ENCODE data around the gene SLC25A26. TPM values are rescaled to one million over a fixed set of nuclear protein-coding genes. Genes with fewer than 3 reads are reported as not detected.

SLC25A26 gene
- total RNA-seq, 1 donor from 2014 or later: 23.2 TPM

DNA sequence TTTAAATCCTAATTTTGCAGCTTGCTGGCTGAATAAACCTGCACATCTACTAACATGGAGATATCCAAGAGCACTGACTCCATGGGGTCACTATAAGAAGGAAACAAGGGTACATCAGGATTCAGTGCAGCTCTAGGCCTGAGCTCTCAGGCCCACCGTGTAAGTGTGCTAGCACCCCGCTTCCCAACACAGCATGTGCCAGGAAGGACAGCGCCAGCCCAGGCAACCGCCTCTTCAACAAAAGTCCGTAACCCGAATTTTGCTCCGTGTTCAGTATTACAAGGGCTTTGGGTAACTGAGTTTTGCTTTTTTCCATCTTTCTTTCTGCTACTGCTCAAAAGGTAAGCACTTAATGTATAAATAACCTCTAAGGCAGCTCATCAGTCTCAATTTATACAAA is 190.2 kb downstream of the SLC25A26 start:
- Mint-ChIP-seq H3K9me3 (no peaks in the 10 kb centered on the region), H3K27me3 (no peaks in the 10 kb centered on the region), H3K36me3 (ENCODE audit: low read depth) (no peaks in the 10 kb centered on the region), H3K4me1 (peaks cover 5% of the 10 kb centered on the region), H3K27ac (no peak overlapping the region), H3K4me3 (no peak overlapping the region)
- ATAC-seq (ENCODE audit: low read depth) (no peak), DNase-seq (no peak)
- intact Hi-C loops (cut with micrococcal nuclease): no loop called here
- TF ChIP-seq, protein P1, sequence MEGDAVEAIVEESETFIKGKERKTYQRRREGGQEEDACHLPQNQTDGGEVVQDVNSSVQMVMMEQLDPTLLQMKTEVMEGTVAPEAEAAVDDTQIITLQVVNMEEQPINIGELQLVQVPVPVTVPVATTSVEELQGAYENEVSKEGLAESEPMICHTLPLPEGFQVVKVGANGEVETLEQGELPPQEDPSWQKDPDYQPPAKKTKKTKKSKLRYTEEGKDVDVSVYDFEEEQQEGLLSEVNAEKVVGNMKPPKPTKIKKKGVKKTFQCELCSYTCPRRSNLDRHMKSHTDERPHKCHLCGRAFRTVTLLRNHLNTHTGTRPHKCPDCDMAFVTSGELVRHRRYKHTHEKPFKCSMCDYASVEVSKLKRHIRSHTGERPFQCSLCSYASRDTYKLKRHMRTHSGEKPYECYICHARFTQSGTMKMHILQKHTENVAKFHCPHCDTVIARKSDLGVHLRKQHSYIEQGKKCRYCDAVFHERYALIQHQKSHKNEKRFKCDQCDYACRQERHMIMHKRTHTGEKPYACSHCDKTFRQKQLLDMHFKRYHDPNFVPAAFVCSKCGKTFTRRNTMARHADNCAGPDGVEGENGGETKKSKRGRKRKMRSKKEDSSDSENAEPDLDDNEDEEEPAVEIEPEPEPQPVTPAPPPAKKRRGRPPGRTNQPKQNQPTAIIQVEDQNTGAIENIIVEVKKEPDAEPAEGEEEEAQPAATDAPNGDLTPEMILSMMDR (IDR thresholded peaks at IDR 0.05): no peak
- ChIA-PET POLR2A (no interaction called here), CTCF (interaction anchor here (1.0 to 8.3 kb wide), 3 partner anchors 56 to 406 kb away, joined by 3 to 68 read pairs (median 5); no protein-coding TSS in a partner anchor)

DNA sequence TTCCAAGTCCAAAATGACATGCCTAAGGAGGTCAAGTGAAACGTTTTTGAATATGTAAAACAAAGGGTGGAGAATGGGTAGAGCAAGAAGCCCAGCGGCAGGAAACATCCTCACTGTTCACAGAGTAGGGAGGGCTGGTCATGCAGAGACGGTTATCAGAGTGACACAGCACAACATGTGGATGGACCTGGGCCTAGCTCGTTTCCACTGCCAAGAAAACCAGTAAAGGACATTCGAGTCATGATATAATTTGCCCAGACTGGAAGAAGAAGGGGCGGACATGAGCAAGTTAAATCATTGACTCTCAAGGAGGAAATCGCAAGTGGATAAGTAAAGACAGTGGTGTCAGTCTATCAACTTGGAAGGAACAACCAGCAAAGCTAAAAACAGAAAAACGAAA is 190.7 kb downstream of the SLC25A26 start:
- no peaks in the 10 kb centered on the region for H3K27me3 Mint-ChIP-seq
- TF ChIP-seq, protein P1 (IDR thresholded peaks at IDR 0.05): no peak
- no peak overlapping the region for H3K27ac Mint-ChIP-seq
- H3K9me3 Mint-ChIP-seq: no peaks in the 10 kb centered on the region
- POLR2A ChIA-PET: no interaction called here
- peaks cover 5% of the 10 kb centered on the region for H3K4me1 Mint-ChIP-seq
- no peaks in the 10 kb centered on the region for H3K36me3 Mint-ChIP-seq (ENCODE audit: low read depth)
- intact Hi-C loops (cut with micrococcal nuclease): no loop called here
- no peak for DNase-seq
- no peak overlapping the region for H3K4me3 Mint-ChIP-seq
- no peak for ATAC-seq (ENCODE audit: low read depth)
- CTCF ChIA-PET: interaction anchor here (1.0 to 8.3 kb wide), 2 partner anchors 55 to 405 kb away, joined by 5 to 68 read pairs; no protein-coding TSS in a partner anchor

DNA sequence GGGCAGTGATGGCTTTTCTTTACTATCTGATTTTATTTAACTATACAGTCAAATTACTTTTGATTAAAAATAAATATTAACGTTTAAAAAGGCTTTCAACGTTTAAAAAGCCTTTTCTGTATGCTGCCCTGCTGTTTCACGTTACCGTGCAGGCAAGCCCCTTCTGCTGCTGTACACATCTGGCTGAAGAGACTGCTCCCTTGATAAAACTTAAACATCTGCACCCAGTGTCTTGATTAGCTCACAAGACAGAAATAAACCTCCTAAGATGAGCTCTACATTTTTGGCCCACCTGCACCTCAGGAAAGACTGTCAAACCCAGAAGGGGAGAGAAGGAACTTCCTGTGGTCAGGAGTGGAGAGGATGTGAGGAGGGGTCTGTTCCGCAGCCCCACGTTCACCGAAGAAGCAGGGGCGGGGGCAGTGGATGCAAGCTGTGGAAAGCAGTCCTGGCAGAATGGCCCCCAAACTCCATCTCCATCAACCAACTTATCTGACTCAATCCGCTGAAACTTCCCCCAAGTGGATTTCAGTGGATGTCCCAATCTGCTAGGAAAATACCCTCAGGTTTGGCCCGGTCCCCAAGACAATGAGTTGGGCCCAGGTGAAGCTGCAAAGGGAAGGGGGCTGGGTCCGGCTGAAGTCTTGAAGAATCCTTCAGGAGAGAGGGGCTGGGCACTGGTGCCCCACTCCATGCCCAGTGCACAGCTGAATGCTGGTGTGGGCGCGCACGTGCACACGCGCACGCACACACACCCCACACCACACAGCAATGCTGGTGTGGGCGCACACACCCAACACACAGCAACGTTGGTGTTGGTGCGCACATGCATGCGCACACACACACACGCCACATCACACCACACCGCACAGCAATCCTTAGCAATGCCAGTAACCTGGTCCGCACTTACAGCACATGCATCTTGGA is 191.4 kb downstream of the SLC25A26 start:
- peaks cover 5% of the 10 kb centered on the region for H3K4me1 Mint-ChIP-seq
- no peak overlapping the region for H3K4me3 Mint-ChIP-seq
- H3K27me3 Mint-ChIP-seq: no peaks in the 10 kb centered on the region
- DNase-seq (no peak), ATAC-seq (ENCODE audit: low read depth) (no peak)
- intact Hi-C loops (cut with micrococcal nuclease): no loop called here
- ChIA-PET POLR2A (no interaction called here), CTCF (interaction anchor here (8.3 kb wide), 1 partner anchor 404 kb away, joined by 68 read pairs; no protein-coding TSS in a partner anchor)
- TF ChIP-seq, protein P1 (IDR thresholded peaks at IDR 0.05): no peak
- H3K36me3 Mint-ChIP-seq (ENCODE audit: low read depth): no peaks in the 10 kb centered on the region
- no peak overlapping the region for H3K27ac Mint-ChIP-seq
- H3K9me3 Mint-ChIP-seq: no peaks in the 10 kb centered on the region

DNA sequence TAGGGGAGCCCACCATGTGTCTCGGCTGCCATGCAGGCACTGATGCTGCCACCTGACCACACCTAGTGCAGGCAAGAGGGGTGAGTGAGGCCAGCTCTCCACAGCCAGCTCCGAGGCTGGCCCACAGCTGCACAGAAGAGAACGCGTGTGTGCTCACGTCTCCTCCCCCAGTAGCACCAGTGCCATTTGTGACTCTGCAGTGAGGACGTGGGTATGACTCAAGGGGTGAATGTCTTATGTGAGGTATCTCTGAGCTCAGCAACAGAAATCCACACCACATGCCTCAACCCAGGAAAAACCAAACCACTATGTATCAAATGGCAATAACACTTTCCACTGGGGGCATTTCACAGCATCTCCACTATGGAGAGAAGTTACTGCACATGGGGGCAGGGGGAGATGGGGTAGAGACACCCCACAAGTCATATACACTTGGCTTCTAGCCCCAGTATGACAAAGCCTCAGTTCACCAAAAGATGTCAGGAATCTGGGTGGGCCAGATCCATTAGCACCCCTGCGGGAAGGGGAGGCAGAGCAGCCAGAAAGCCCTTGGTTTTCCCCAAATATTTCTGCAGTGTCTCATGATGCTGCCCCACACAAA is 192.4 kb downstream of the SLC25A26 start:
- H3K9me3 Mint-ChIP-seq: no peaks in the 10 kb centered on the region
- POLR2A ChIA-PET: no interaction called here
- H3K27me3 Mint-ChIP-seq: no peaks in the 10 kb centered on the region
- no peak overlapping the region for H3K4me3 Mint-ChIP-seq
- ATAC-seq (ENCODE audit: low read depth) (no peak), DNase-seq (no peak)
- no peak overlapping the region for H3K27ac Mint-ChIP-seq
- no peaks in the 10 kb centered on the region for H3K36me3 Mint-ChIP-seq (ENCODE audit: low read depth)
- TF ChIP-seq, protein P1 (IDR thresholded peaks at IDR 0.05): no peak
- H3K4me1 Mint-ChIP-seq: peaks cover 5% of the 10 kb centered on the region
- intact Hi-C loops (cut with micrococcal nuclease): no loop called here
- CTCF ChIA-PET: no interaction called here

DNA sequence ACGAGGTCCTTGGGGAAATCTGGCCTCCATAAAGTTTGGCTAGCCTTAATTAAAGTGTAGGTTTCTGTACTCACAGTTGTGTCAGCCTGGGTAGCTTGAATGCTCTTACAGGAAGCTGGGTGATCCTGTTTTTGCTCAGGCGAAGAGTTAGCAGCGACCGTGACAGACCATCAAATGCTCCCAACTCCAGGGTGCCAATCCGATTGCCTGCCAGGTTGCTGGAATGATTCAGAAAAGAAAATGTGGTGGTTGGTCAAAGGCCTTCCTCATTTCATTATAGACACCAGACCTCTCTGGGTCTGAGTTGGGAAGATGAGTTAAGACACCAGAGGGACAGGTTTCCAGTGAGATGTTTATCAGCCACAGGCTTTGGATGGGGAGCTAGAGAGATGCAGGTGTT is 194.0 kb downstream of the SLC25A26 start:
- CTCF ChIA-PET: no interaction called here

More for the DNA sequence above, 194.0 kb downstream of the SLC25A26 start:
- intact Hi-C loops (cut with micrococcal nuclease): no loop called here
- no peaks in the 10 kb centered on the region for H3K36me3 Mint-ChIP-seq (ENCODE audit: low read depth)
- no peak overlapping the region for H3K27ac Mint-ChIP-seq
- DNase-seq (no peak), ATAC-seq (ENCODE audit: low read depth) (no peak)
- POLR2A ChIA-PET: interaction anchor here (0.6 kb wide), 1 partner anchor 114 kb away, joined by 5 read pairs; no protein-coding TSS in a partner anchor
- H3K4me3 Mint-ChIP-seq: no peak overlapping the region
- H3K4me1 Mint-ChIP-seq: peaks cover 5% of the 10 kb centered on the region
- no peaks in the 10 kb centered on the region for H3K9me3 Mint-ChIP-seq
- TF ChIP-seq, protein P1 (IDR thresholded peaks at IDR 0.05): no peak
- H3K27me3 Mint-ChIP-seq: no peaks in the 10 kb centered on the region

Data from activated B cell treated with CpG ODN at 0.5 μM for 24 hours (primary cell).